K562 (cell line): ENCODE data around the gene TBL2. TPM values are rescaled to one million over a fixed set of nuclear protein-coding genes. Genes with fewer than 3 reads are reported as not detected.

ENCODE experiments used
- ATAC-seq: fragments of 200-7000 bp; cut with Tn5 transposase; 3 replicates; pipeline ENCODE4 v1.9.1; 2020; ENCODE audit warnings: moderate library complexity
- BruUV-seq: library from RNA; stranded (reverse); fragments of 400-500 nt; replicated peaks from 2 replicates; lab custom pipeline; 2021; lab: Mats Ljungman, UMichigan
- CTCF ChIA-PET: fragments of 300-600 bp; formaldehyde crosslinking; extraction: SDS; loops from one replicate; lab custom pipeline; 2021; ENCODE audit warnings: low intra/inter-chr PET ratio; lab: Yijun Ruan, JAX
- POLR2A ChIA-PET: fragments of 300-600, 350-650 bp; sonication (Branson Sonifier 250); formaldehyde crosslinking; extraction: SDS; loops from one replicate; lab custom pipeline; 2021; ENCODE audit warnings: antibody characterized with exemption, inconsistent platforms; lab: Yijun Ruan, JAX
- DNase-seq, 4 experiments: peaks; one replicate each; pipeline versions ENCODE4 v3.0.0 to v3.0.0-alpha.2; 2011 to 2018; ENCODE audit warnings: low spot score in 3 of 4, mixed read lengths in 3 of 4; ENCODE audit errors: extremely low read depth in 1 of 4
- FAIRE-seq: peaks from 2 replicates; lab custom pipeline; 2011; peaks lifted over from hg19 to GRCh38; lab: Jason Lieb, UNC
- H2AFZ ChIP-seq: 2 replicates; pipeline ENCODE4 v1.6.0; 2011; ENCODE audit warnings: low read depth, low read length, control low read depth, inconsistent platforms
- H3K27ac ChIP-seq: fragments of 200-600 bp; 3 replicates; pipeline ENCODE4 v1.8.0; 2011; ENCODE audit warnings: low read depth, mild to moderate bottlenecking, control low read depth, inconsistent platforms, low read length, moderate library complexity, mixed read lengths; ENCODE audit errors: extremely low read depth
- H3K27me3 ChIP-seq, 2 experiments: fragments of 300-600 bp in 1 of 2; 2 replicates in 1 of 2; 3 replicates in 1 of 2; pipeline versions ENCODE4 v1.6.0 to v1.8.0; 2011; ENCODE audit warnings: inconsistent platforms in 2 of 2, low read length in 2 of 2, mild to moderate bottlenecking in 1 of 2, mixed read lengths in 1 of 2, moderate library complexity in 1 of 2; ENCODE audit not compliant: control insufficient read depth in 2 of 2, insufficient read depth in 2 of 2
- H3K36me3 ChIP-seq: fragments of 300-600 bp; 3 replicates; pipeline ENCODE4 v1.8.0; 2011; ENCODE audit warnings: mild to moderate bottlenecking, low read length, inconsistent platforms; ENCODE audit not compliant: control insufficient read depth, insufficient read depth
- H3K4me1 ChIP-seq, 2 experiments: fragments of 200-600 bp in 1 of 2; replicated peaks in 1 of 2; 2 replicates in 1 of 2; 3 replicates in 1 of 2; pipeline versions ENCODE4 v1.5.1 to v1.8.0; 2011; ENCODE audit warnings: inconsistent platforms in 2 of 2, low read length in 2 of 2, mild to moderate bottlenecking in 1 of 2, mixed read lengths in 1 of 2, moderate library complexity in 1 of 2; ENCODE audit not compliant: control insufficient read depth in 2 of 2, insufficient read depth in 2 of 2
- H3K4me2 ChIP-seq: 2 replicates; pipeline ENCODE4 v1.6.1; 2011; ENCODE audit warnings: low read length, control low read depth, inconsistent platforms, mixed read lengths; ENCODE audit not compliant: insufficient read depth
- H3K4me3 ChIP-seq: fragments of 200-600 bp; sonication (generic), shearing (Covaris generic); 2 replicates; pipeline ENCODE4 v1.5.1; 2016; ENCODE audit warnings: control low read depth, inconsistent platforms
- H3K79me2 ChIP-seq: fragments of 200-600 bp; 3 replicates; pipeline ENCODE4 v1.8.0; 2011; ENCODE audit warnings: low read length, inconsistent platforms; ENCODE audit not compliant: control insufficient read depth, insufficient read depth
- H3K9ac ChIP-seq, 2 experiments: 2 replicates each; pipeline versions ENCODE4 v1.6.0 to v1.6.1; 2011; ENCODE audit warnings: low read depth in 2 of 2, low read length in 2 of 2, control low read depth in 1 of 2, inconsistent platforms in 1 of 2, mild to moderate bottlenecking in 1 of 2, mixed read lengths in 1 of 2; ENCODE audit not compliant: insufficient read depth in 1 of 2
- H3K9me1 ChIP-seq: one replicate; pipeline ENCODE4 v1.6.0; 2011; ENCODE audit warnings: inconsistent platforms, mild to moderate bottlenecking, low read length, moderate library complexity; ENCODE audit not compliant: control insufficient read depth, insufficient read depth
- H3K9me3 ChIP-seq: replicated peaks from 2 replicates; pipeline ENCODE4 v1.5.1; 2011; ENCODE audit warnings: low read depth, low read length, inconsistent platforms; ENCODE audit not compliant: control insufficient read depth, insufficient read depth
- H4K20me1 ChIP-seq: replicated peaks from 2 replicates; pipeline ENCODE4 v1.6.1; 2011; ENCODE audit warnings: low read length, inconsistent platforms, mixed read lengths; ENCODE audit not compliant: control insufficient read depth, insufficient read depth
- BCOR ChIP-seq: fragments of 450-650 bp; IDR thresholded peaks from 2 replicates; pipeline ENCODE4 v1.6.1; 2016
- ELF1 ChIP-seq: fragments of 200-800 bp; sonication (Bioruptor generic); IDR thresholded peaks from 2 replicates; pipeline ENCODE4 v1.6.1; 2016; ENCODE audit warnings: missing genetic modification characterization, missing compliant biosample characterization
- FOXP1 ChIP-seq: sonication (generic); formaldehyde crosslinking; IDR thresholded peaks from 2 replicates; pipeline ENCODE4 v1.8.0; 2022; ENCODE audit warnings: mild to moderate bottlenecking, missing genetic modification reagents
- GATAD2A ChIP-seq: fragments of 450-650 bp; IDR thresholded peaks from 2 replicates; pipeline ENCODE4 v1.6.1; 2017
- HIVEP1 ChIP-seq: fragments of 250-450 bp; sonication (Bioruptor Pico); IDR thresholded peaks from 2 replicates; pipeline ENCODE4 v1.4.0; 2020; ENCODE audit warnings: mild to moderate bottlenecking
- HMG20A ChIP-seq: fragments of 450-650 bp; formaldehyde crosslinking; conservative IDR thresholded peaks from 2 replicates; pipeline ENCODE4 v1.4.0; 2020; ENCODE audit warnings: mild to moderate bottlenecking, mixed read lengths
- HNRNPL ChIP-seq: fragments of 200-400 bp; formaldehyde crosslinking; IDR thresholded peaks from 2 replicates; pipeline ENCODE4 v1.6.1; 2017; ENCODE audit warnings: low read depth, mild to moderate bottlenecking, low read length
- MEIS2 ChIP-seq: fragments of 450-650 bp; IDR thresholded peaks from 2 replicates; pipeline ENCODE4 v1.6.1; 2014; ENCODE audit warnings: mild to moderate bottlenecking; ENCODE audit not compliant: partially characterized antibody
- PPARD ChIP-seq: fragments of 250-450 bp; sonication (Bioruptor Pico); IDR thresholded peaks from 2 replicates; pipeline ENCODE4 v1.8.0; 2022; ENCODE audit warnings: inconsistent platforms, mild to moderate bottlenecking, moderate library complexity
- RBFOX2 ChIP-seq: fragments of 200-400 bp; formaldehyde crosslinking; IDR thresholded peaks from 2 replicates; pipeline ENCODE4 v1.6.1; 2017; ENCODE audit warnings: low read depth, mild to moderate bottlenecking, low read length, moderate library complexity
- RNF219 ChIP-seq: fragments of 250-450 bp; sonication (Bioruptor Pico); IDR thresholded peaks from 2 replicates; pipeline ENCODE4 v1.5.0; 2022; ENCODE audit warnings: mild to moderate bottlenecking
- SP1 ChIP-seq: sonication (generic); formaldehyde crosslinking; IDR thresholded peaks from 2 replicates; pipeline ENCODE4 v1.8.1; 2022; ENCODE audit warnings: mild to moderate bottlenecking, missing genetic modification reagents
- TCF7 ChIP-seq: sonication (generic); IDR thresholded peaks from 2 replicates; pipeline ENCODE4 v1.6.1; 2016; ENCODE audit warnings: antibody characterized with exemption, borderline replicate concordance
- ZNF583 ChIP-seq: fragments of 250-450 bp; sonication (Bioruptor Pico); IDR thresholded peaks from 2 replicates; pipeline ENCODE4 v1.4.0; 2020
- ZNF76 ChIP-seq: fragments of 250-450 bp; sonication (Bioruptor Pico); IDR thresholded peaks from 2 replicates; pipeline ENCODE4 v1.4.0; 2020; ENCODE audit warnings: mild to moderate bottlenecking, moderate library complexity, borderline replicate concordance
- WGBS: fragments of 100-300 bp; shearing (Covaris generic); methylation state at CpG from one replicate; pipeline ENCODE4 v1.1.6; 2016; ENCODE audit warnings: low coverage, mixed read lengths; ENCODE audit not compliant: insufficient coverage; ENCODE audit errors: missing lambda C conversion rate; 5-methylcytosine and 5-hydroxymethylcytosine counted together
- in situ Hi-C: fragments of 300-500 bp; cut with MboI; formaldehyde crosslinking; loops from 4 replicates; pipeline ENCODE4 v1.15.0; 2018; ENCODE audit warnings: inconsistent platforms, mixed read lengths
- intact Hi-C: fragments of 100-400 bp; cut with micrococcal nuclease; formaldehyde crosslinking; loops from 2 replicates; pipeline ENCODE4 v1.14.2; 2022
- polyA plus RNA-seq, 8 experiments: library from polyadenylated mRNA; depleted of rRNA in 4 of 8; stranded (reverse) in 5 of 8; unstranded in 3 of 8; fragments of >200 nt; fragmentation: Nextera tagmentation in 2 of 8; fragmentation: Illumina TruSeq in 1 of 8; extraction: Ambion mirVana in 2 of 8; extraction: Trizol in 1 of 8; gene quantifications; 2 replicates each; pipeline versions ENCODE4 v1.2.1 to v1.2.3, GENCODE V29; 2011 to 2014; ENCODE audit warnings: inconsistent platforms in 1 of 8, missing spikeins in 1 of 8
- total RNA-seq, 7 experiments: library from RNA; depleted of rRNA in 6 of 7; stranded (reverse); fragments of >200 nt in 6 of 7; fragmentation: Illumina TruSeq in 2 of 7; extraction: Trizol in 2 of 7; gene quantifications; 2 replicates each; pipeline versions ENCODE4 v1.2.1 to v1.2.3, GENCODE V29; 2011 to 2021; ENCODE audit warnings: low replicate concordance in 1 of 7
- TF ChIP-seq, protein P1 (sequence below): sonication (generic); formaldehyde crosslinking; IDR thresholded peaks from 2 replicates; pipeline ENCODE4 v1.8.1; 2023; ENCODE audit warnings: mild to moderate bottlenecking, missing genetic modification reagents

The TBL2 gene
- total and polyA plus RNA-seq, 9 of the 15 experiments (the other 6 are each of a cell fraction or from before 2014, with no cell fraction given), result 2.5 to 123 (median 49.2) TPM

GRCh38 chr7:73520673-73521635 lies 57.4 kb downstream of the TBL2 start (continued):
- TF ChIP-seq RNF219 (CRISPR knock-in tag) (no peak), ZNF583 (CRISPR knock-in tag) (no peak), MEIS2 (no peak), HMG20A (CRISPR knock-in tag) (no peak)

DNA sequence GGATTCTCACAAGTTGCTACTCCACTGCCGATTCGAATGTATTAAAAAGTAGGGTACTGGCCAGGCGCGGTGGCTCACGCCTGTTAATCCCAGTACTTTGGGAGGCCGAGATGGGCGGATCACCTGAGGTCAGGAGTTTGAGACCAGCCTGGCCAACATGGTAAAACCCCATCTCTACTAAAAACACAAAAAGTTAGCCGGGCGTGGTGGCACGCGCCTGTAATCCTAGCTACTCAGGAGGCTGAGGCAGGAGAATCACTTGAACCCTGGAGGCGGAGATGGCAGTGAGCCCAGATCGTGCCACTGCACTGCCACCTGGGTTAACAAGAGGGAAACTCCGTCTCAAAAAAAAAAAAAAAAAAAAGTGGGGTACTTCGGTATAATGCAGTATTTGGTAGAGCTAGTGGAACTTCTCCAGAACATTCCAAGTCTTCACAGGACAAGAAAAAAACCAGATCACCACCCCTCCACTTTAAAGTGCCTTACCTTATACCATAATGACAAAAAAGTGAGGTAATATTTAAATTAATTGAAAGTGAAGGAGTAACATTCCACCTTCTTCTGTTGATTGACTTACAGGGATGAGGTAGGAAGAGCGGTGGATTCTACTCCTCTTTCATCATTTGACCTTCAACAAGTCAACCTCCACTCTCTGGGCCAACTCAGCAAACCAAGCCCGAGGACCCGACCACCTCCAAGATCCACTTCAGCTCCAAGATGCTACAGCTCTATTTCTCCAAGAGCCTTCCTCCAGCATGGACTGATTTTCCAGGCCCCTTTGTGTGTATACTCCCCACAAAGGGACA lies 58.3 kb downstream of the TBL2 start:
- Histone ChIP-seq H3K4me2 (peak overlapping the region; percentile 93), H3K9me3 (no peaks in the 10 kb centered on the region), H3K27me3 (no peaks in the 10 kb centered on the region), H4K20me1 (peaks cover 24% of the 10 kb centered on the region), H3K9ac (peak overlapping the region; percentile 86 to 90), H3K4me1 (peaks cover 13 to 25% of the 10 kb centered on the region in 2 experiments; a peak in 4 of 5 replicates), H3K79me2 (peaks cover 67% of the 10 kb centered on the region), H3K4me3 (peak overlapping the region; percentile 95), H3K36me3 (peaks cover 52% of the 10 kb centered on the region), H3K9me1 (peaks cover 3% of the 10 kb centered on the region), H2AFZ (no peak overlapping the region), H3K27ac (peak overlapping the region; percentile 97)
- ChIA-PET CTCF (no interaction called here), POLR2A (interaction anchor here (0.6 to 3.9 kb wide), 17 partner anchors 9 to 214 kb away, joined by 3 to 22 read pairs (median 6); partner anchors contain the start of gene TBL2)
- ATAC-seq (peak; percentile 1; the same call in 1 of the 3 replicates), DNase-seq (peak in 3 of 4 experiments; percentile 30 to 67 (median 43)), FAIRE-seq (peak; percentile 69)
- in situ Hi-C loops, result no loop called here
- 7% methylated on average over 18 of the region's 18 CpGs for WGBS
- BruUV-seq, result no TSS peak
- intact Hi-C loops, result loop anchor here (2.0 kb wide), 1 partner anchor 37 kb away; the partner anchor contains the start of gene BCL7B
- TF ChIP-seq ELF1, result no peak
- no peak for TF ChIP-seq GATAD2A
- TF ChIP-seq SP1 (CRISPR knock-in tag), result no peak
- 0 out of 2 replicates have a peak, but pooled peaks have one; percentile 6 for TF ChIP-seq BCOR
- no peak for TF ChIP-seq ZNF76 (CRISPR knock-in tag)
- TF ChIP-seq FOXP1 (CRISPR knock-in tag), result no peak
- TF ChIP-seq TCF7, result no peak
- TF ChIP-seq RBFOX2, result peak; percentile 49; the same call in 1 of the 2 replicates
- TF ChIP-seq HNRNPL, result no peak
- no peak for TF ChIP-seq PPARD (CRISPR knock-in tag)
- TF ChIP-seq, protein P1, sequence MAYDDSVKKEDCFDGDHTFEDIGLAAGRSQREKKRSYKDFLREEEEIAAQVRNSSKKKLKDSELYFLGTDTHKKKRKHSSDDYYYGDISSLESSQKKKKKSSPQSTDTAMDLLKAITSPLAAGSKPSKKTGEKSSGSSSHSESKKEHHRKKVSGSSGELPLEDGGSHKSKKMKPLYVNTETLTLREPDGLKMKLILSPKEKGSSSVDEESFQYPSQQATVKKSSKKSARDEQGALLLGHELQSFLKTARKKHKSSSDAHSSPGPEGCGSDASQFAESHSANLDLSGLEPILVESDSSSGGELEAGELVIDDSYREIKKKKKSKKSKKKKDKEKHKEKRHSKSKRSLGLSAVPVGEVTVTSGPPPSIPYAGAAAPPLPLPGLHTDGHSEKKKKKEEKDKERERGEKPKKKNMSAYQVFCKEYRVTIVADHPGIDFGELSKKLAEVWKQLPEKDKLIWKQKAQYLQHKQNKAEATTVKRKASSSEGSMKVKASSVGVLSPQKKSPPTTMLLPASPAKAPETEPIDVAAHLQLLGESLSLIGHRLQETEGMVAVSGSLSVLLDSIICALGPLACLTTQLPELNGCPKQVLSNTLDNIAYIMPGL (CRISPR knock-in tag), result no peak
- no peak for TF ChIP-seq HIVEP1
